HepG2 (cell line): ENCODE data around the gene PSIP1. TPM values are rescaled to one million over a fixed set of nuclear protein-coding genes. Genes with fewer than 3 reads are reported as not detected.

ENCODE experiments used
- ATAC-seq: fragments of 200-7000 bp; cut with Tn5 transposase; 3 replicates; pipeline ENCODE4 v1.9.1; 2020; ENCODE audit warnings: mild to moderate bottlenecking, moderate library complexity
- BruUV-seq: library from RNA; stranded (reverse); fragments of 400-500 nt; replicated peaks from 2 replicates; lab custom pipeline; 2021; lab: Mats Ljungman, UMichigan
- CTCF ChIA-PET: fragments of 300-600 bp; formaldehyde crosslinking; extraction: SDS; loops from one replicate; lab custom pipeline; 2021; ENCODE audit warnings: low total read pairs, inconsistent platforms, low intra/inter-chr PET ratio; lab: Yijun Ruan, JAX
- POLR2A ChIA-PET: fragments of 350-600 bp; sonication (Branson Sonifier 250); formaldehyde crosslinking; loops from one replicate; lab custom pipeline; 2020; ENCODE audit warnings: antibody characterized with exemption, inconsistent platforms; lab: Yijun Ruan, JAX
- DNase-seq: peaks from one replicate; pipeline ENCODE4 v3.0.0-alpha.2; 2015; ENCODE audit warnings: low spot score
- FAIRE-seq: peaks from 3 replicates; lab custom pipeline; 2011; peaks lifted over from hg19 to GRCh38; lab: Jason Lieb, UNC
- H2AFZ ChIP-seq: one replicate; pipeline ENCODE4 v1.6.1; 2011; ENCODE audit warnings: low read length, inconsistent platforms
- H3K27ac ChIP-seq: fragments of 300-600 bp; 3 replicates; pipeline ENCODE4 v1.8.0; 2011; ENCODE audit warnings: mixed run types, mild to moderate bottlenecking, mixed read lengths, low read length, inconsistent platforms; ENCODE audit not compliant: insufficient read depth; ENCODE audit errors: extremely low read length
- H3K27me3 ChIP-seq, 2 experiments: fragments of 200-600 bp in 1 of 2; 2 replicates in 1 of 2; 3 replicates in 1 of 2; pipeline versions ENCODE4 v1.6.0 to v1.8.0; 2011; ENCODE audit warnings: low read length in 2 of 2, mild to moderate bottlenecking in 2 of 2, moderate library complexity in 2 of 2, inconsistent platforms in 1 of 2; ENCODE audit not compliant: insufficient read depth in 2 of 2, control insufficient read depth in 1 of 2
- H3K36me3 ChIP-seq, 2 experiments: fragments of 200-600 bp in 1 of 2; replicated peaks in 1 of 2; 2 replicates in 1 of 2; 3 replicates in 1 of 2; pipeline versions ENCODE4 v1.5.1 to v1.8.0; 2011; ENCODE audit warnings: low read length in 2 of 2, inconsistent platforms in 1 of 2; ENCODE audit not compliant: insufficient read depth in 2 of 2, control insufficient read depth in 1 of 2
- H3K4me1 ChIP-seq: 2 replicates; pipeline ENCODE4 v1.5.1; 2012; ENCODE audit warnings: low read length, inconsistent platforms; ENCODE audit not compliant: insufficient read depth
- H3K4me2 ChIP-seq: 2 replicates; pipeline ENCODE4 v1.6.0; 2011; ENCODE audit warnings: low read depth, low read length, inconsistent platforms
- H3K4me3 ChIP-seq, 3 experiments: fragments of 200-600 bp in 1 of 3; sonication (generic), shearing (Covaris generic) in 1 of 3; replicated peaks in 1 of 3; 2 replicates each; pipeline ENCODE4 v1.5.1; 2011 to 2016; ENCODE audit warnings: low read length in 3 of 3, inconsistent platforms in 2 of 3, low read depth in 2 of 3, mild to moderate bottlenecking in 2 of 3, control low read depth in 1 of 3, mixed read lengths in 1 of 3; ENCODE audit not compliant: insufficient read depth in 1 of 3
- H3K79me2 ChIP-seq: one replicate; pipeline ENCODE4 v1.6.1; 2011; ENCODE audit warnings: low read length, inconsistent platforms; ENCODE audit not compliant: insufficient read depth
- H3K9ac ChIP-seq: 2 replicates; pipeline ENCODE4 v1.6.0; 2011; ENCODE audit warnings: mild to moderate bottlenecking, low read depth, low read length, inconsistent platforms; ENCODE audit not compliant: insufficient read depth
- H3K9me3 ChIP-seq: 2 replicates; pipeline ENCODE4 v1.5.1; 2012; ENCODE audit warnings: mild to moderate bottlenecking, low read length
- H4K20me1 ChIP-seq: 2 replicates; pipeline ENCODE4 v1.6.0; 2011; ENCODE audit warnings: inconsistent platforms, mild to moderate bottlenecking, low read length, moderate library complexity; ENCODE audit not compliant: insufficient read depth
- CBX1 ChIP-seq: IDR thresholded peaks from one replicate; pipeline ENCODE4 v1.6.1; 2016; ENCODE audit warnings: antibody characterized with exemption, low read depth
- FOSL2 ChIP-seq: sonication (generic); formaldehyde crosslinking; IDR thresholded peaks from 2 replicates; pipeline ENCODE4 v1.4.0; 2020; ENCODE audit warnings: missing genetic modification reagents
- MIXL1 ChIP-seq: IDR thresholded peaks from 2 replicates; pipeline ENCODE4 v1.6.1; 2016
- NCOR1 ChIP-seq: fragments of 200-600 bp; sonication (generic); IDR thresholded peaks from 2 replicates; pipeline ENCODE4 v1.7.0; 2017; ENCODE audit warnings: antibody characterized with exemption, low read length, borderline replicate concordance
- RFX1 ChIP-seq: fragments of 450-650 bp; IDR thresholded peaks from 2 replicates; pipeline ENCODE4 v1.6.1; 2017
- WGBS: methylation state at CpG from one replicate; pipeline ENCODE4 v1.1.6; 2017; ENCODE audit warnings: low lambda C conversion rate; 5-methylcytosine and 5-hydroxymethylcytosine counted together
- in situ Hi-C: cut with HindIII; loops from 2 replicates; pipeline ENCODE4 v1.10.0; 2017; ENCODE audit warnings: low pct_unique_long_range_greater_than_20kb; ENCODE audit not compliant: extremely low pct_ligation_motif_present
- intact Hi-C: fragments of 100-400 bp; cut with micrococcal nuclease; formaldehyde crosslinking; loops from one replicate; pipeline ENCODE4 v1.10.0; 2022; ENCODE audit not compliant: unreplicated experiment
- polyA plus RNA-seq, 8 experiments: library from polyadenylated mRNA; depleted of rRNA in 3 of 8; stranded (reverse) in 7 of 8; unstranded in 1 of 8; fragments of >200 nt; fragmentation: Illumina TruSeq in 4 of 8; extraction: Trizol in 4 of 8; gene quantifications; 2 replicates each; pipeline versions ENCODE4 v1.2.1 to v1.2.3, GENCODE V29; 2011 to 2016; ENCODE audit warnings: low read depth in 4 of 8, missing spikeins in 1 of 8, mixed read lengths in 1 of 8; ENCODE audit not compliant: insufficient read depth in 1 of 8
- total RNA-seq, 5 experiments: library from RNA; depleted of rRNA; stranded (reverse); fragments of >200 nt; fragmentation: Illumina TruSeq; extraction: Trizol; gene quantifications; 2 replicates each; pipeline ENCODE4 v1.2.3, GENCODE V29; 2016; ENCODE audit warnings: low read depth in 1 of 5
- TF ChIP-seq, protein P1 (sequence below): sonication (generic); formaldehyde crosslinking; IDR thresholded peaks from 2 replicates; pipeline ENCODE4 v1.5.0; 2020; ENCODE audit warnings: mild to moderate bottlenecking, missing genetic modification reagents
- TF ChIP-seq, protein P2 (sequence below): sonication (generic); IDR thresholded peaks from 2 replicates; pipeline ENCODE4 v1.6.1; 2016; ENCODE audit warnings: low read depth, borderline replicate concordance

PSIP1 gene
- total and polyA plus RNA-seq, 2 of the 13 experiments (the other 11 are each of a cell fraction or from before 2014, with no cell fraction given) = 12.6 to 46.4 TPM

DNA sequence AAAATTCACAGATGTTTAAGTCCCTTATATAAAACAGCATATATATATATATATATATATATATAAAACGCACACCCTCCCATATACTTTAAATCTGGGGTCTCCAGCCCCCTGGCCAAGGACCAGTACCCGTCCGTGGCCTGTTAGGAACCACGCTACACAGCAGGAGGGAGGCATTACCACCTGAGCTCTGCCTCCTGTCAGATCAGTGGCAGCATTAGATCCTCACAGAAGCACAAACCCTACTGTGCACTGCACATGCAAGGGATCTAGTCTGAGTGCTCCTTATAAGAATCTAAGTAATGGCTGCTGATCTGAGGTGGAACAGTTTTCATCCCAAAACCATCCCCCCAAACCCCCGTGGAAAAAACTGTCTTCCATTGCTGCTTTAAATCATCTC is 9.0 kb downstream of the PSIP1 start:
- Histone ChIP-seq H3K27ac (no peak overlapping the region), H4K20me1 (no peaks in the 10 kb centered on the region), H3K4me1 (no peaks in the 10 kb centered on the region), H3K4me3 (no peak overlapping the region), H3K79me2 (peaks cover 5% of the 10 kb centered on the region), H3K27me3 (no peaks in the 10 kb centered on the region), H3K4me2 (no peak overlapping the region), H3K9ac (no peak overlapping the region), H2AFZ (no peak overlapping the region), H3K9me3 (no peaks in the 10 kb centered on the region), H3K36me3 (peaks cover 1 to 29% of the 10 kb centered on the region in 2 experiments)
- TF ChIP-seq MIXL1 = no peak
- TF ChIP-seq RFX1 = no peak
- no peak for TF ChIP-seq CBX1
- WGBS = 96% methylated on average over 5 of the region's 5 CpGs
- ChIA-PET POLR2A (no interaction called here), CTCF (no interaction called here)
- intact Hi-C loops (no loop called here), in situ Hi-C loops (no loop called here)
- BruUV-seq = no TSS peak
- DNase-seq = no peak
- no peak for FAIRE-seq
- ATAC-seq = no peak

DNA sequence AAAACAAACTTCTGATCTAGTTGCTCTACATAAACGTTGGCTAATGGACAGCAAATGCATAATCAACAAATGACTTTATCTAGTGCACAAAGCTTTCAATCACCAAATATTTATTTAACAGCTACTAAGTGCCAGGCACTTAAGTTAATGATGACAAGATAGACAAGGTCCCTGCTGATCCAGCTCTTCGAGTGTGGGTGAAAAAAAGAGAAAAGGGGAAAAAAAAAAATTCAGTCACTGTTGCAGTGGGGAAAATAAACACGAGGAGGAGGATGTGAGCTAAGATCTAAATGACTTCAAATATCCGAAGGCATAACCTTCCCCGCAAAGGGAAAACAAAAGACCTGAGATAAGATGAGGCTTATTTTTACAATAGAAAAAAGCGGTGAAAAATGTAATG is 9.6 kb downstream of the PSIP1 start:
- H3K27me3 ChIP-seq = no peaks in the 10 kb centered on the region
- peaks cover 5% of the 10 kb centered on the region for H3K79me2 ChIP-seq
- POLR2A ChIA-PET = no interaction called here
- DNase-seq = no peak
- no peak overlapping the region for H3K27ac ChIP-seq
- H3K36me3 ChIP-seq = peaks cover 1 to 30% of the 10 kb centered on the region in 2 experiments
- no peak overlapping the region for H3K4me2 ChIP-seq
- in situ Hi-C loops (no loop called here), intact Hi-C loops (no loop called here)
- TF ChIP-seq FOSL2 (CRISPR knock-in tag) (no peak), NCOR1 (no peak)
- TF ChIP-seq, protein P1, sequence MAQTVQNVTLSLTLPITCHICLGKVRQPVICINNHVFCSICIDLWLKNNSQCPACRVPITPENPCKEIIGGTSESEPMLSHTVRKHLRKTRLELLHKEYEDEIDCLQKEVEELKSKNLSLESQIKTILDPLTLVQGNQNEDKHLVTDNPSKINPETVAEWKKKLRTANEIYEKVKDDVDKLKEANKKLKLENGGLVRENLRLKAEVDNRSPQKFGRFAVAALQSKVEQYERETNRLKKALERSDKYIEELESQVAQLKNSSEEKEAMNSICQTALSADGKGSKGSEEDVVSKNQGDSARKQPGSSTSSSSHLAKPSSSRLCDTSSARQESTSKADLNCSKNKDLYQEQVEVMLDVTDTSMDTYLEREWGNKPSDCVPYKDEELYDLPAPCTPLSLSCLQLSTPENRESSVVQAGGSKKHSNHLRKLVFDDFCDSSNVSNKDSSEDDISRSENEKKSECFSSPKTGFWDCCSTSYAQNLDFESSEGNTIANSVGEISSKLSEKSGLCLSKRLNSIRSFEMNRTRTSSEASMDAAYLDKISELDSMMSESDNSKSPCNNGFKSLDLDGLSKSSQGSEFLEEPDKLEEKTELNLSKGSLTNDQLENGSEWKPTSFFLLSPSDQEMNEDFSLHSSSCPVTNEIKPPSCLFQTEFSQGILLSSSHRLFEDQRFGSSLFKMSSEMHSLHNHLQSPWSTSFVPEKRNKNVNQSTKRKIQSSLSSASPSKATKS (CRISPR knock-in tag) = no peak
- TF ChIP-seq, protein P2, sequence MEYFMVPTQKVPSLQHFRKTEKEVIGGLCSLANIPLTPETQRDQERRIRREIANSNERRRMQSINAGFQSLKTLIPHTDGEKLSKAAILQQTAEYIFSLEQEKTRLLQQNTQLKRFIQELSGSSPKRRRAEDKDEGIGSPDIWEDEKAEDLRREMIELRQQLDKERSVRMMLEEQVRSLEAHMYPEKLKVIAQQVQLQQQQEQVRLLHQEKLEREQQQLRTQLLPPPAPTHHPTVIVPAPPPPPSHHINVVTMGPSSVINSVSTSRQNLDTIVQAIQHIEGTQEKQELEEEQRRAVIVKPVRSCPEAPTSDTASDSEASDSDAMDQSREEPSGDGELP = no peak
- H3K4me3 ChIP-seq = no peak overlapping the region
- whole genome bisulfite sequencing = 79% methylated on average over 6 of the region's 6 CpGs
- no peaks in the 10 kb centered on the region for H3K9me3 ChIP-seq
- no peak overlapping the region for H3K9ac ChIP-seq
- H3K4me1 ChIP-seq = no peaks in the 10 kb centered on the region
- no peak overlapping the region for H2AFZ ChIP-seq
- no peak for ATAC-seq
- H4K20me1 ChIP-seq = no peaks in the 10 kb centered on the region
- no peak for FAIRE-seq
- BruUV-seq = no TSS peak
- CTCF ChIA-PET = no interaction called here
